TTC549 (cell line): ENCODE measurements around the gene EPS8L3.
"Not testable (repeated sequence)": the region's sequence is repeated elsewhere in the genome, so short reads cannot be mapped to it uniquely, and the experiment has no call there.

ENCODE experiments used
- FAIRE-seq: peaks from 2 replicates; lab custom pipeline; 2012; peaks lifted over from hg19 to GRCh38; lab: Jason Lieb, UNC

EPS8L3 gene

GRCh38 chr1:109777980-109778625 lies 14.4 kb upstream of the EPS8L3 start:
- FAIRE-seq: no peak

DNA sequence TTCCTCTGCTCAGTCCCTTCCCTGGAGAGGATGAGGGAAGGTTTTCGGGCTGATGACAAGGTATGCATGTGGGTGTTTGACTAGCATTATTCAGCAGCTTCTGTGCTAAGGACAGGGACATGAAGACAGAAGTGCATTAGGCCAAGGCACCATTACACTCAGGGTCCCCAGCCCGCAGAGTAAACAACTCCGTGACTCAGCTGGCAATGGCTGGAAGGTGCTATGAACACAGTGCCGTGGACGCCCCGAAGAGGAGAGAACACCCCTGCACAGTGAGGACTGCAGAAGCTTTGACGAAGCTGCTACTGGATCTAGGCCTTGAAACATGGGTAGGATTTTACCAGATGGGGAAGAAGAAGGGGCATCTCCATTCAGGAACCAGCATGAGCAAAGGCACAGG lies 13.7 kb upstream of the EPS8L3 start:
- no peak for FAIRE-seq

DNA sequence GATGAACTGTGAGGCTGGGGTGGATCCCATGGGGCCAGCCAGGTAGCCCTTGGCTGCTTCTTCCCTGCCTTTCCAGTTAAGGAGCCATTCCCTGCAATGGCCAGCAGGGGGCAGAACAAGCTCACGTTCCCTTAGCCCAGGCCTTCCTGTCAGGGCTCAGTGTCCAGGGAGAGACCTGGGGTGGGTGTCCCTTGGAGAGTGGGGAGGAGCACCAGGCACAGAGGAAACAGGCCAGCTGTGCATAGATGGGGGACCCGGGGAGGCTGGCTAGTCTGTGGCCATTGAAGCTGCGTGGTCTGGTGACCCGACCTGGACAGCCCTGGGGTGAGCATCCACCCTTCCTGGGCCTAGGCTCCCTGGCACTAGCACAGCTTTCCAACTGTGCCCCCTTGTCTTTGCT lies 13.2 kb upstream of the EPS8L3 start:
- no peak for FAIRE-seq

DNA sequence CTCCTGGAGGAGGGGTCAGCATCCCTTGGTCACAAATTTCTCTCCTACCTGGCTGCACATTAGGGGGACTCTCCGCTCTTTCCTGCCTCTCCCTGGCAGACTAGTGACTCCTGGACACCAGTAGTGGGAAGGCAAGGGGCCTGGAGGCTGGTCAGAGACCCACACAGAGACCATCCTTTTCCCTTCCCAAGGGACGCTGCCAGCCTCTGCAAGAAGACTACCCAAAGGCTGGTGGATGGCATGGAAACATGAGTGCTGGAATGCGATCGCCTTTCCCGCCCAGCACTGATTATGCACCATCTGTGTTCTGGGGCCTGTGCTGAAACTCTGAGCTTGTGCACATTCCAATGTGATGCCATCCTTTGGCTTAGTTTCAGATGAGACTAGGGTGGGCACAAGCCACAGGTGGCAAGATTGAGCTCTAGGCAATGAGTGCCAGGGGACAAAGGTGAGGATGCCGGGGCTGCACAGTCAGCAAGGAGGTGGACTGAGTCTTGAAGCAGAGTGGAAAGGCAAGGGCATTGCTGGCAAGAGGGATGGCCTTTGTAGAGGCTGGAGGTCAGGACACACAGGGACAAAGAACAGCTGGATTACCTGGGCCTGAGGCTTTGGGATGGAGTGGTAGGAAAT lies 12.6 kb upstream of the EPS8L3 start:
- FAIRE-seq: no peak

- no peak for FAIRE-seq
These were observed 11.7 kb upstream of the EPS8L3 start for GRCh38 chr1:109775398-109775797.

- FAIRE-seq: no peak
These were observed 10.3 kb upstream of the EPS8L3 start for GRCh38 chr1:109773900-109774485.

GRCh38 chr1:109773203-109773899 lies 9.6 kb upstream of the EPS8L3 start:
- no peak for FAIRE-seq

DNA sequence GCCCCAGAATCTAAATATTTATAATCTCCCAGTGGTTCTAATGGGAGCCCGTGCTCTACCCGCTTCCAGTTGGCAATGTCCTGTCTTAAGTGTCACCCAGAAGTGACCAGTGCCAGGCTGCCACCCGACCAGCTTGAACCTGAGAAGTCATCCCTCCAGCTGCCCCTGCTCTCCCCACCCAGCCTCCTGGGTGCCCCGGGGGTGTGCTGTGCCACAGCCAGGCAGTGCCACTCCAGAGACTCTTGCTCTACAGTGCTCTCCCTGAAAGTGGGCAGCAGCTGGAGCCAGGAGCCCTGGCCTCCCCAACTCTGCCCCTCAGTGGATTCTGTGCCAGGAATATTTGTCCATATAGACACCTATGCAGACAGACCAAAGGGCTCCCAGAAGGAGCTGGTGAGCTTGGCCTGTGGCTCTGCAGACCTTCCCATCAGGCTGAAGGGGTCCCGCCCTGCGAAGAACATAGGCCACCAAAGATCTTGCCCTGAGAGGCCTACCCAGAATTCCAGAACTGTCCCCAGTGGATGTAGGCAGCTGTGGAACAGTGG lies 9.0 kb upstream of the EPS8L3 start:
- no peak for FAIRE-seq

DNA sequence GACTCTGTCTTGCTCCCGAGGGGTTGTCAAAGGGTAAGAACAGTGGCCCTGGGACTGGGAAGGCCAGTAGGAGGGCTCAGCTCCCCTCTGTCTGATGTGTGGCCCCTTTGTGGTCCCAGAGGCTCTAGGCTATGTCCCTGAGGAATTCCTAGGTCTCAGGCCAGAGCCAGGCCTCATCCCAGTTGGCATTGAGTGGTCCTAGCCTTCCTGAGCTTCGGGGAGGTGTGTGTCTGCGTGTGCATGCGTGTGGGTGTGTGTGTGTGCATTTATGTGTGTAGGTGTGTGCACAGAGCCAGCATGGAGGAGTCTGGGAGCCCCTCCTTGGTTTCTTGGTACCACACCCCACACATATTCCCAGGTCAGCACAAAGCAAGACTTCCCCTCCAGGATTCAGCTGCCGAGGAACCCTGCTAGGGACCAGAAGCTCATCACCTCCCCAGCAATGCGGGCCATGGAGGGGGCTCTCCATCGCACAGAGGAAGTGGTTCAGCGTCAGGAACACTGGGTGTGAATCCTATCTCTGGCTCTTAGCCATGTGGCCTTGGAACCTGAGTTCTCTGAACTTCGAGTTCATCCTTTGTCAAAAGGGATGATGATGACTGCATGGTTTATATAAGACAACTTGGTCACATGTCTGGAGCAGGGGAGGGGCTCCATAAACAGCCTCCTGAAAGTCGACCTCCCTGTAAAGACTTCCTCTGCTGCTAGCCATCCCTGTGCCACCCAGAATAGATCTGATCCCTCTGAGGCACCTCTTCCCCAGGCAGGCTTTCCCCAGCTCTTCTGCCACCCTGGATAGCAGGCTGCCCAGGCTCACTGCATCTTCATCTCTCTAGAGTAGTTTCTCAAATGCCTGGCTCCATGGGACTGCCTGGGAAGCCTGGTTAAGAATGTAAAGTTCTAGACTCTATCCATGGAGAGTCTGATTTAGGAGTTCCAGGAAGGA lies 8.3 kb upstream of the EPS8L3 start:
- FAIRE-seq: no peak

- FAIRE-seq: no peak
These were observed 6.8 kb upstream of the EPS8L3 start for GRCh38 chr1:109770331-109771095.

DNA sequence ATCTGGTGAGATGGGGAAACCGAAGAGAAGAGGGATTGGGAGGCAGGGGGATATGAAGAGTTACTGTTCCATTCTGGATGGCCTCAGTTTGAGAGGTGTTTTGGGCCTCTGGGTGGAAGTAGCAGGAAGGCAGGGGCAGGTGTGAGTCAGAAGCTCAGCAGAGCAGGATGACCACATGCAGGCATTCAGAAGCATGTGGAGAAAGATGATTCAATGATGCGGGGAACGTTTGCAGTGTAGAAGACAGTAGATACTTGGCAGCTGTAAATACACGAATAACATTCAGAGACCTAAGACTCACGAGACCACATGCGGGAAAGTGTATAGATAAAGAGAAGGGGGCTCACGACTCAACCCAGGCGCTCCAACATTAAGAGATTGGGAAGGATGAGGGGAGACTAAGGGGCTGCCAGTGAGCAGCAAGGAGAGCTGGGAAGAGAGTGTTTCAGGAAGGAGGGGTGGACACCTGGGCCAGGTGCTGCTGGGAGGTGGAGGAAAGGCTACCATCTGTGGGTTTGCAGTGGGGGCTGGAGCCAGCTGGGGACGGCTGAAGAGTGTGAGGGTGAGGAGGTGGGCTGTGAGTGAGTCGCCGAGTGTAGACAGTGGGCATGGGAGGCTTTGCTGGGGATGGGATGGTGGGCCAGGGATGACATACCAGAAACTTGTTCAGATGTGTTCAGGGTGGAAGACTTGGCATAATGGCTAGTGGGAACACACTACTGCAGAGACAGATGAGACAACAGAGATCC lies 5.8 kb upstream of the EPS8L3 start:
- no peak for FAIRE-seq

DNA sequence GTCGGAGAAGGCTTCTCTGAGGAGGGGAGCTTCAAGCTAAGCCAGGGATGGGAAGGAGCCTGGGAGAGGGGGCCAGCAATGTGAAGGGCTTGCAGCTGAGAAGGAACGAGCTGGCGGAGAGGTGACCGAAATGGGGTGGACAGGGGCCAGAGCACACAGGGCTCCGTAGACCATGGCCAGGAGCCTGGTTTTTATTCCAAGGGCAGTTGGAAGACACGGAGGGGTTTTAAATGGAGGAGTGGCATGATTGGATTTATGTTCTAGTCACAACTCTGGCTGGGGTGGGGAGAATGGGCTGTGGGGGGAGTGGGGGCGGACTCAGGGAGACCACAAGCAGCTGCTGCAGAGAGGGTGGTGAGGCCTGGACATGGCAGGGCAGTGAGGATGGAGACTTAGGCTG lies 5.1 kb upstream of the EPS8L3 start:
- FAIRE-seq: no peak

DNA sequence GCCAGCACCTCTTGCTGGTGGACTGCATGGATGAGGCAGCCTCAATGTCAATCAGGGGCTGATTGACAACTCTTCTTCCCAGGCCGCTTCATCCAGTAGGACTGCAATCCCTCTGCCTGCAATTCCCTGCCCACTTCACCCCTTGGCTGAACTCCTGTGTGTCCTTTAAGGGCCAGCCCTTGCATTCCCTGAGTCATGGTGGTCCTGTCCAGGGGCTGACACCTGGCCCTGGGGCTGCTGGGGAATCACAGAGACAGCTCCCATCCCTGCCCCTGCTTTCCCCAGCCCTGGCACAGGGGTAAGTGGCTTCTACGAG lies 4.6 kb upstream of the EPS8L3 start:
- FAIRE-seq: no peak

DNA sequence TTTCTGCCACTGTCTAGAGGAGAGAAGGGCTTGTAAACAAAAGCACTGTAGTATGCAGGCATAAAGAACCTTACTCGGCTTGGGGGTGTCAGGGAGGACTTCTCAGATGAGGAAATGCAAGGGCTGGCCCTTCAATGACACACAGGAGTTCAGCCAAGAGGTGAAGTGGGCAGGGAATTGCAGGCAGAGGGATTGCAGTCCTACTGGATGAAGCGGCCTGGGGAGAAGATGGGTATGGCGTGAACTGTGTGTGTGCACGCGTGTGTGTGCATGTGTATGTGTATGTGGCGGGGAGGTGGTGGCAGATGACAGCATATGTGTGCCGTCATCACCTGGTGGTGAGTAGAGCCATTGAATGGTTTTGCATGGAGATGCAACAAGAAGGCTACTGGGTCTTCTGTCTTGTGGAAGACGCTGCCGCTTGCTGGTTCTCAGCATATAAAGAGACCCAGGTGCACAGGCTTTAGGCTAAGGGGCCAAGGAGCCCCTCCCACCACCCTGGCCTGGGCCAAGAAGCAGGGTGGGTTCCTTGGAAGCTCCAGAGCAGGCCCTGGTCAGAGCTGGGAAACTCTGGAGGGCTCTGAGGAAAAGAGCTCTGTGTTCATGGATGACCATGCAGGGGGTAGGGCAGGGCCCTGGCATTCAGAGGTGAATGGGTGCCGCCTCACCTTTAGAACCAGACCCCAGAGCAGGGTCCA lies 4.1 kb upstream of the EPS8L3 start:
- no peak for FAIRE-seq

- not testable (repeated sequence) for FAIRE-seq
These were observed 3.4 kb upstream of the EPS8L3 start for GRCh38 chr1:109766991-109767636.

GRCh38 chr1:109765896-109766615 lies 2.3 kb upstream of the EPS8L3 start:
- FAIRE-seq: no peak

DNA sequence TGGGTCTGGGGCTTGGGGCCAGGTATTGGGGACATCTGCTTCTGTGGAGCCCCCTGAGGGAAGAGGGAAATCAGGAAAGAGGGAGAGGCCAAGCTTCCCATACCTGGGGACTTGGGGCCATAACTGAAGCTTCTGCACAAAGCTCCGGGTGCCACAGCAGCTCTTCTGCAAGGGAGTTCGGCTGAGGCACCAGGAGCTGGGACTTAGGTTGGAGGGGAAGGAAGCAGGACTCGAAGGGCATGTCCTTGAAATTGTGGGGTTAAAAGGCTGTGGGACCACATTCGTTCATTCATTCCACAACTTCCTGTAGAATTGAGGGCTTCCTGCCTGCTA lies 1.7 kb upstream of the EPS8L3 start:
- FAIRE-seq: no peak

DNA sequence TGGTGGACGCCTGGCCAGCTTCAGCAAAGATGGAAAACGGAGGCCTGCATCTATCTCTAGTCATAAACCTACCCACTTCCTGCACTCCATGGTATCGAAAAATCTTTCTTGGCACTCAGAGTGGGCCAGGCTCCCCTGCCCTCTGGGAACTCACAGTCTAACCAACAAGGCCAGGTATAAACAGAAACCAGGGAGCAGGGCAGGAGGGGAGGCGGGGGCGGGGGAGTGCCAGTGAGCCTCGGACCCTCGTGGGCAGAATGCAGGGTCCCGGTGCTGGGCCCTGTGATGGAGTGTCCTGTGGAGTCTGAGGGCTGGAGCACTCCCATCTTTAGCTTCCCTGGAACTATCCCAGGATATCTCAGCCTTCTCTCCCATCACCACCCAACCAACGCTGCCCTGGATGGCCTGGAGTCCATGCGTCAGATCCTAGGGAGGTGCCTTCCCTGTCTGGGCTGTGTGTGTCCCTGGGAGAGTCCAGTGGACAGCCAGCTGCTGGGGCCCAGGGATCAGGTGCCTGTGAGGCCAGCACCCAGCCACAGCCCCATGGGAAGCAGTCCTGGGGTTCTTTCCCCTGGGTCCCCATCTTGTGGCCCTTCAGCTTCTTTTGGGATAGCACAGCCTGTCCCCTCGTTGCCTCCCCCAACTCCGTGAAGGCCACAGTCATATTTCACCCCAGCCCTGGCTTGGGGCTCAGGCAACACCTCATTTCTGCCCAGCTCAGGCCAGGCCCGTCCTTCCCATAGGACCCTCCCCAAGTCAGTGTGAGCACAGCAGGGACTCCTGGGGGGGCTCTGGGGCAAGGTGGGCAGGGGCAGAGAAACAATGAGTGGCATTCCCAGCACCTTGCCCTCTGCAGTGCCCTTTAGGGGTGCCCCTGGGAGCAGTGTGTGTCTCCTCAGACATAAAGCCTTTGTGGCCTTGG lies 1.1 kb upstream of the EPS8L3 start:
- FAIRE-seq: no peak
